ENCODE data around the gene PMEPA1.

DNA sequence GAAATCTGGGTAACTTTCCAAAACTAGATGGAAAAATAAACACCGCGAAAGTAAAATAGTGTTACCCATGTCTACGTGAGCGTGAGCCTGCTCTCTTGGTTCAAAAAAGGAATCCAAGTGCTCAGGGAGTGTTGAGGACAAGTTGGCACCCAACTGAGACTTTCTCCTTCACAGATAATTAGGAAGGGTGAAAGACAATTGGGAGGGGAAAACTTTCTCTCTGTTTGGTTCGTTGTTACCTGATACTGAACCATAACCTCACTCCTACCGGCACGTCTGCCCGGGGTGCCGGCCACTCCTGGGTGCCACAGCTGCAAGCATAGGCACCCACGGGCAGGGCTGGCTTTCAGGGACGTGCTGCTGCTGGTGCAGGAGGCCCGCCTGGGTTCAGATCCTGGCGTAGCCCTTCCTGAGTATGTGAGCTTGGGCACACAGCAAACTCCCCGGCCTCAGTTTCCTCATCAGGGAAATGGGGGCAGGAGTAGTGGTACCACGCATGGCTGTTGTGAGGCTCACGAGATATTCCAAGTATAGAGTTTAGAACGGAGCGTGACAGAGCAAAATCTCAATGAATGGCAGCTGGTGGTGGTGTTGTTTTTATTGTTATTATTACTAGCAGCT lies 38.2 kb upstream of the PMEPA1 start:
- TF ChIP-seq, protein P1, sequence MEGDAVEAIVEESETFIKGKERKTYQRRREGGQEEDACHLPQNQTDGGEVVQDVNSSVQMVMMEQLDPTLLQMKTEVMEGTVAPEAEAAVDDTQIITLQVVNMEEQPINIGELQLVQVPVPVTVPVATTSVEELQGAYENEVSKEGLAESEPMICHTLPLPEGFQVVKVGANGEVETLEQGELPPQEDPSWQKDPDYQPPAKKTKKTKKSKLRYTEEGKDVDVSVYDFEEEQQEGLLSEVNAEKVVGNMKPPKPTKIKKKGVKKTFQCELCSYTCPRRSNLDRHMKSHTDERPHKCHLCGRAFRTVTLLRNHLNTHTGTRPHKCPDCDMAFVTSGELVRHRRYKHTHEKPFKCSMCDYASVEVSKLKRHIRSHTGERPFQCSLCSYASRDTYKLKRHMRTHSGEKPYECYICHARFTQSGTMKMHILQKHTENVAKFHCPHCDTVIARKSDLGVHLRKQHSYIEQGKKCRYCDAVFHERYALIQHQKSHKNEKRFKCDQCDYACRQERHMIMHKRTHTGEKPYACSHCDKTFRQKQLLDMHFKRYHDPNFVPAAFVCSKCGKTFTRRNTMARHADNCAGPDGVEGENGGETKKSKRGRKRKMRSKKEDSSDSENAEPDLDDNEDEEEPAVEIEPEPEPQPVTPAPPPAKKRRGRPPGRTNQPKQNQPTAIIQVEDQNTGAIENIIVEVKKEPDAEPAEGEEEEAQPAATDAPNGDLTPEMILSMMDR (IDR thresholded peaks at IDR 0.05; ENCODE audit: low read depth, low read length), result no peak
- no peak for TF ChIP-seq EZH2phosphoT487 (IDR thresholded peaks at IDR 0.05; ENCODE audit: low read depth)

Data from OCI-LY3 (cell line).